ENCODE results near the gene NRXN3.

DNA sequence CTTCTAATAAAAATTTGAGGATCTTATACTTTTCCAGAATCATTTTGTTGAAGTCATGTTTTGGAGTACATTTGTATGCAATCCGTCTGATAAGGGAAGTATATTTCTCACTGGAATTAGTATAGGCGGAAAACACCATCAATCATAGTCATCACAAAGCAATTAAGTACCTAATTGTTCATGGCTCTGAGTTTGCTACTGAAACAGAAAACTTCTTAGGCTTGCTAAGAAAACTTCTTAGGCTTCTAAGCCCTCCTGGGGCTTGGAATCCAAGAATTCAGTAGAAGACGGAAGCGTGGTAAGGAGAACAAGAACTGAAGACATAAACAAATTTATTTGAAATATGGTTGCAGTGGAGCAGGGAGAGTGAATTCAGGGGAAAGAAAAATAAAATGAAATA is 1404.9 kb downstream of the NRXN3 start:
- TF ChIP-seq, protein P1, sequence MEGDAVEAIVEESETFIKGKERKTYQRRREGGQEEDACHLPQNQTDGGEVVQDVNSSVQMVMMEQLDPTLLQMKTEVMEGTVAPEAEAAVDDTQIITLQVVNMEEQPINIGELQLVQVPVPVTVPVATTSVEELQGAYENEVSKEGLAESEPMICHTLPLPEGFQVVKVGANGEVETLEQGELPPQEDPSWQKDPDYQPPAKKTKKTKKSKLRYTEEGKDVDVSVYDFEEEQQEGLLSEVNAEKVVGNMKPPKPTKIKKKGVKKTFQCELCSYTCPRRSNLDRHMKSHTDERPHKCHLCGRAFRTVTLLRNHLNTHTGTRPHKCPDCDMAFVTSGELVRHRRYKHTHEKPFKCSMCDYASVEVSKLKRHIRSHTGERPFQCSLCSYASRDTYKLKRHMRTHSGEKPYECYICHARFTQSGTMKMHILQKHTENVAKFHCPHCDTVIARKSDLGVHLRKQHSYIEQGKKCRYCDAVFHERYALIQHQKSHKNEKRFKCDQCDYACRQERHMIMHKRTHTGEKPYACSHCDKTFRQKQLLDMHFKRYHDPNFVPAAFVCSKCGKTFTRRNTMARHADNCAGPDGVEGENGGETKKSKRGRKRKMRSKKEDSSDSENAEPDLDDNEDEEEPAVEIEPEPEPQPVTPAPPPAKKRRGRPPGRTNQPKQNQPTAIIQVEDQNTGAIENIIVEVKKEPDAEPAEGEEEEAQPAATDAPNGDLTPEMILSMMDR (conservative IDR thresholded peaks at IDR 0.05 in 1 of 2, IDR thresholded peaks at IDR 0.05 in 1 of 2; ENCODE audit: low read depth in 1 of 2, low read length in 2 of 2): no peak
- TF ChIP-seq EZH2 (IDR thresholded peaks at IDR 0.05; ENCODE audit: low read length, missing control alignments): no peak

All from fibroblast of lung (primary cell).